GM12875 (cell line): Measurements from ENCODE around the gene APRT.

Experiments used
- H3K4me3 ChIP-seq: one replicate; pipeline ENCODE4 v1.5.1; 2011; ENCODE audit warnings: low read depth, low read length, control low read depth
- CTCF ChIP-seq: IDR thresholded peaks from 2 replicates; pipeline ENCODE4 v1.5.1; 2011; ENCODE audit warnings: low read depth, mild to moderate bottlenecking, control low read depth, inconsistent platforms, low read length, moderate library complexity, borderline replicate concordance; ENCODE audit not compliant: insufficient read depth

Gene APRT

GRCh38 chr16:88848557-88848956, 36.8 kb upstream of the APRT start:
- no peak for TF ChIP-seq CTCF
- no peak overlapping the region for H3K4me3 ChIP-seq

GRCh38 chr16:88847654-88848053, 35.9 kb upstream of the APRT start:
- TF ChIP-seq CTCF: no peak

GRCh38 chr16:88846088-88846487, 34.4 kb upstream of the APRT start:
- H3K4me3 ChIP-seq: no peak overlapping the region
- no peak for TF ChIP-seq CTCF

More at GRCh38 chr16:88847654-88848053, 35.9 kb upstream of the APRT start:
- H3K4me3 ChIP-seq: no peak overlapping the region

GRCh38 chr16:88844419-88845036, 32.8 kb upstream of the APRT start:
- H3K4me3 ChIP-seq: no peak overlapping the region

GRCh38 chr16:88843256-88843655, 31.5 kb upstream of the APRT start:
- TF ChIP-seq CTCF: no peak
- no peak overlapping the region for H3K4me3 ChIP-seq

More at GRCh38 chr16:88844419-88845036, 32.8 kb upstream of the APRT start:
- 0 out of 2 replicates have a peak, but pooled peaks have one; percentile 10 for TF ChIP-seq CTCF

- no peak overlapping the region for H3K4me3 ChIP-seq
- TF ChIP-seq CTCF: no peak
Observed at GRCh38 chr16:88842806-88843205, 31.1 kb upstream of the APRT start.

- H3K4me3 ChIP-seq: no peak overlapping the region
- no peak for TF ChIP-seq CTCF
Observed at GRCh38 chr16:88842308-88842756, 30.6 kb upstream of the APRT start.
